NCI-H82 treated with DMSO at 0.1 percent for 48 hours (cell line): ENCODE measurements around the gene MAML1.

Experiments
- DNase-seq: peaks from one replicate; lab custom pipeline; 2025; ENCODE audit not compliant: unreplicated experiment; lab: John Stamatoyannopoulos, UW

Gene MAML1

DNA sequence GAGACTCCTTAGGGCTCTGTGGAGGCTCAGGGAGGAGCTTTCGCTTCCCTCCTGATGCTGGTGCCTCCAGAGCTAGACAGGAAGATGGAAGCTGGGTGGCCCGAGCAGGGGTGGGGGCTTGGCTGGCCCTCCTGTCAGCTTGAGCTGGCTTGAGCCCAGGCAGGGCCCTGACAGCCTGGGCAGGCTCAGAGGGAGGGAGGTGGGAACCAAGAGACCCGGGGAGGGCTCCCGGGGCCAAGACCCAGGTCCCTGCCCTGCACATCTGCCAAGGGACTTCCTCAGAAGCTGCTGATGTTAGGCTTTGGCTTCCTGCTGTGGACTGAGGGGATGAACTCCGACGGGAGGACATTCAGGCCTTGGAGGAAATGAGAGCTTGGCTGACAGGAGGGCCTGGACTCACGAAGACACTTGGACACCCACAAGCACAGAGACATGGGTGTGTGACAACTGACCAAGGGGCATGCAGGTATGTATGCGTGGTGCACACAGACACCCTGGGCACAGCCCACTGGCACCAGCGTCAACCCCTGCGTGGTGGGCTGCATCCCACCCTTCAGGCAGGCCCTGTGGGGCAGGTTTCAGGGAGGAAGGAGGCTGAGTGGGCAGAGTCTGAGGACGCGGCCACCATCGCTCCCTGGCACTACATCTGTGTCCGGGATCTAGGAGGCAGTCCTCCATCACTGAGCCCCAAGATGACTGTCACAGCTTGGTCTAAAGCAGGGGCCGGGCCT lies 59.4 kb downstream of the MAML1 start:
- DNase-seq: no peak

DNA sequence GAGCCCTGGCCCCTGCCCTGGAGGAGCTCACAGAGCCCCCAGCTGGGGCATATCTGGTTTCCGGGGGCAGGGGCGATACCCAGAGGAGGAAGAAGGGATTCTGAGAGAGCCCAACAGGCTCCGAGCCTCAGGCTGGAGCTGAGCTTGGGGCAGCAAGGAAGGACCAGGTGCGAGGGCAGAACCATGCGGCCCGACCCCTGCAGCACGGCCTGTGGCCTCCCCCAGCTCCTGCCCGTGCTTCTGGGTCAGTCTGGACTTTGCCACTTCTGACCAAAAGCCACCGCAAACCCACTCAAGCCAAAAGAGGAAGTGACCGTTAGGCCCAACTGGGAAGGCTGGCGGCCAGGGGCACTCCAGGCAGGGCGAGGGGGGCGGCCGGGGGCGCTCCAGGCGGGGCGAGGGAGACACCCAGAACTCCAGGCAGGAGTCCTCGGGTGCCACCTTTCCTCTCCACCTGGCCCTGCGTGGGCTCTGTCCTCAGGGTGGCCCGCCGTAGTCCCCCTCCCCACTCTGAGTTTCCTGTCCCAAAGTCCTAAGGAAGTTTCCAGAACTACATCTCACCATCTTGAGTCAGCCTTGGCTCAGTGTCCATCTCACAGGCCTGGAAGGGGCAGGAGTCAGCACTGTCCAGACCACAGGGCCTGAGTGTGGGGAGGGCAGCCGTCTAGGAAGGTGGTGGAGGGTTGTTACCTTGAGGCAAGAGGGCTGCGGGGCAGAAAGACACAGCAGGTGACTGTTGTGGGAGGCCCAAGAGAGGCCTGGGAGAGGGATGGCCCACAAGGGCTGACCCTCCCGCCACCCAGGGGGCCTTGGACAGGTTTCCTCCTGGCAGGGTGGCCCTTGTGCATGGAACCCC lies 60.2 kb downstream of the MAML1 start:
- DNase-seq: no peak

DNA sequence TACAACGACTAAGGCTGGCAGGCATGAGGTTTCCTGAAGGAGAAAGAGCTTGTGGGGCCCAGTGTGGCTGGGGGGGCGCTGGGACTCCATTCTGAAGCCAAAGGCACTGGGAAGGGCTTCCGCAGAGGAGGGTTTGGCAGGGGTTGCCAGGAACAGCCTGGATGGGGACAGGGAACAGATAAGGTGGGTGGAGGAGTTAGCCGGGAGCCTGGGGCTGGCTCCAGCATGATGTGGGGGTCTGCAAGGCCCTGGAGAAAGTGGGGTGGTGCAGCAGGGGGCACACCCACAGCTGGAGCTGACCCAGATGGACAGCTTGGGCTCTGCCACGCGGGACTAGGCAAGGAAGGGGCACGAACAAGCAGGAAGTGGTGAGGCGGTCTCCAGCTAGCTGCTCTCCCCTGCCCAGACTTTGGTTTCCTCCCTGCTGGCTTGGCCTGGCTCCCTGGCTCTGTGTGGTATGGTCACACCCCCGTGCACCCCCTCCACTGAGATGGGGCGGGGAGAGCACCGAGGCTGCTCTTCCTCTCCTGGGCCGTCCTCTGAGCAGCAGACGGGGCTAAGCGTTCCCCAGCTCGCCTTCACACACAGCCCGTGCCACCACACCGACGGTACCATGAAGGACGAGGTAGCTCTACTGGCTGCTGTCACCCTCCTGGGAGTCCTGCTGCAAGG lies 61.0 kb downstream of the MAML1 start, which contains the start of gene LTC4S:
Gene LTC4S (plus strand): TSS at position 519 of the 672 bp plus-strand sequence. CDS start 95 bp downstream, at position 614.
- no peak for DNase-seq

- no peak for DNase-seq
These were observed 61.5 kb downstream of the MAML1 start for GRCh38 chr5:179794171-179794570.

DNA sequence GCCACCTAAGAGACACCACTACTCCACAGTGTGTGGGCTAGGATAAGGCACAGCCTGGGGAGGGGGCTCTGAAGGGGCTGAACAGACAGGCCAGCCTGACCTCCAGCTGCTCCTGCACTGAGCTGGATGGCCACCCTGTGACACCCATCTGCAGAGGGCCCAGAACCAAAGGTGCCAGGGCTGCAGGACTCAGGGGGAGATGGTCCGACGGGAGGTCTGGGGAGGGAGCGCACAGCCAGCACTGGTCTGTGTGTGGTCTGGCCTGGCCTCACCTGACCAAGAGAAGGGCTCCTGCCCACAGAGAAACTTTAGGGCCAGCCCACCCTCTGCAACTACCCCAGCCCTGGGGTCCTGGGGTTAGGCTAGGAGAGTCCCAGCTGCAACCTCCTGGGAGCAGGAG lies 62.0 kb downstream of the MAML1 start:
- no peak for DNase-seq

GRCh38 chr5:179795049-179795862 lies 62.6 kb downstream of the MAML1 start:
- DNase-seq: no peak

DNA sequence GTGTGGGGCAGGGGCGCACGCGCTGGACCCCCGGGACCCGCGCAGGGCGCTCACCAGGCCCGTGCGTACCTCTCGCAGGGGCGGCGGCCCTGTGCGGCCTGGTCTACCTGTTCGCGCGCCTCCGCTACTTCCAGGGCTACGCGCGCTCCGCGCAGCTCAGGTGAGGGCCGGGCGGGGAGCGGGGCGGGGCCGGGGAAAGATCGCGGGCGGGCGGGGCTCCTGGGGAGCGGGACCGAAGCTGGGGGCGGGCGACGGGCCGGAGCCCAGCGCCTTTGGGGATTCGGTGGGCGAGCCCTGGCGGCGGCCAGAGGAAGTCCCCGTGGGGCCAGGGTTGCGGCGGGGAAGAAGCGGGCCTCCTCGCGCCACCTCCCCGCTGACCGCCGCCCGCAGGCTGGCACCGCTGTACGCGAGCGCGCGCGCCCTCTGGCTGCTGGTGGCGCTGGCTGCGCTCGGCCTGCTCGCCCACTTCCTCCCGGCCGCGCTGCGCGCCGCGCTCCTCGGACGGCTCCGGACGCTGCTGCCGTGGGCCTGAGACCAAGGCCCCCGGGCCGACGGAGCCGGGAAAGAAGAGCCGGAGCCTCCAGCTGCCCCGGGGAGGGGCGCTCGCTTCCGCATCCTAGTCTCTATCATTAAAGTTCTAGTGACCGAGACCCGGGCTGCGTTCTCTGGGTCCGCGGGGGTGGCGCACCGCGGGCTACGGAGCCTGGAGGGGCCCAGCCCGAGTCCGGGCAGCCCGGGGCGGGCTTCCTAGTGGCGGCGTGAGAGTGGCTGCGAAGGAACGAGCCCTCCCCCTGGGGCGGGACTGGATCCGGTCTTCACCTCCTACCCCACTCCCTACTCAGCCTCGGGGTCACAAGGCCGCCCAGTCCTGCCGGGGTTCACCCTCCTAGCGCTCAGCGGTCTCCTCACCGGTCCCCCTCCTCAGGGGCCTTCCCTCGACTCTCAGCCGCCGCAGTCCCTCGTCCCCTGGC lies 63.5 kb downstream of the MAML1 start:
- DNase-seq: peak; percentile 15

DNA sequence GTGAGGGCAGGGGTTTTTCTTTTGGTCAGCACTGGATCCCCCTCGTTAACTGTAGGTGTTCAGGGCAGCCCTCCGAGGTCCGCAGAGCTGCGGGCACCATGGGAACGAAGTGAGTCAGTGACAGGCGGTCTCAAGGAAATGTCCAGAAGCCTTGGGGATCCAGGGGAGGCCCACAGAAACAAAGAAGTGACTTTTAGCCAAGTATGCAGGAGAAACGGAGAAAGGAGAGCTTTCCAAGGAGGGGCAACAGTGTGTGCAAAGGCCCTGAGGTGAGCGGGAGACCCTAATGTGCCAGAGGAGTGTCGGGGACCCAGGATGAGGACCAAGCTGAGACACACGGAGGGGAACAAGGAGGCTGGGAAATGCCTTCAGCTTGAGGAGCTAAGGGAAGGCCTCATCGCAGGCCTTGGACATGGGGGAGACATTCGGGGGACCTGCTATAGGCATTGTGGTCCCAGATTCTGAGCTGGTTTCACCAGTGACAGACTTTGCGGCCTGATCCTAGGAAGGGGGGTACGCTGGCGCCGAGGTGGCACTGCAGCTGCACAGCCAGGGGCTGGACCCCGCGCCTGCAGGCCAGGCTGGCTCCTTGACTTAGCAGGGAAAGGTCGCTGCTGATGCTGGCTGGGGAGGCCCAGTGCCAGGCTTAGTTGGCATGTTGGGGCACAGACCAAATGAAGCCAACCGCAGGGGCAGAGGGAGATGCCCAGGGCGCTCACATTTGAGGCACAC lies 64.4 kb downstream of the MAML1 start:
- no peak for DNase-seq

DNA sequence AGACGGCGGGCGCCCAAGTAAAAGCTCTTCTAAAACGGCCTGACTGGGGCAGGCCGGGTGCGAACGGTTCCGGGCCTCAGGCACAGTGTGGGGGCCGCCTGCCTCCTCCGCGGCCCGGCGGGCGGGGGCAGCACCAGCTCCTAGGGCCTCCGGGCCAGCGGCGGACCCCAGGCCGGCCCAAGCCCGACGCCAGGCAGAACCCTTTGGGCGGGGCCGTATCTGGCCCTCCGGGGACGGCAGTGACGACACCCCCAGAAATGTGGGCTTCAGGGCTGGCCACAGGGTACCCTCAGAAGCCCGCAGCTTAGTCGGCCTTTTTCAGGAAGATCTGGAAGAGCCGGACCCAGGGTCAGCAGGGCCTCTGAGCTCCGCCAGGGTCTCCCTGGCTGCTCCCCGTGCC lies 65.1 kb downstream of the MAML1 start:
- no peak for DNase-seq

DNA sequence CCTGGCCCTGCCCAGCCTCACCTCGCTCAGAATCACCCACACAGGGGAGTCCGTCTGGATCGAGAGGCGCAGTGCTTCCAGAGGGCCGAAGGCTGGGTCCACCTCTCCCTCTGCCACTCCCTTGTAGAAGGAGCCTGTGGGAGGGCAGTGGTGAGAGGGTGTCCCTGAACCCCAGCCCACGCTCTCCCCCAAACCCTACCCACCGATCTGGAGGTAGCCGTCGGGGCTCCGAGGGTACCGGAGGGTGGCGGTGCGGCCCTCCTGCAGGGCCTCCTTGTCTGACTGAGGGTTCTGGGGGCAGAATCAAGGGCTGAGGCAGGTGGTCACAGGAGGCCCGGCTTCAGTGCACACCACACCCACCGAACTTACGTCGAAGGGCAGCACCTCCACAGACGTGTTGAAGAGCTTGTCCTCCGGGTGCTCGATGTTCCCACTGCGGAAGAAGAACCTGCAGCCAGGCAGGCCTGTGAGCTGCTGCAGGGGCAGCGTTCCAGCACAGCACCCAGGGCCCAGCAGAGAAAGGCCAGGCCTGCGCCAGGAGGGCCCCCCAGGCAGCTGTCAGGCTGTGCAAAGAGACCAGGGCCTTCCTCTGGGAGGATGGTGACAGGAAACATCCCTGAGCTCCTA lies 65.6 kb downstream of the MAML1 start:
- DNase-seq: no peak

GRCh38 chr5:179798771-179799643 lies 66.4 kb downstream of the MAML1 start:
- no peak for DNase-seq

- DNase-seq: no peak
These were observed 67.0 kb downstream of the MAML1 start for GRCh38 chr5:179799644-179799973.

GRCh38 chr5:179800071-179800695 lies 67.6 kb downstream of the MAML1 start:
- no peak for DNase-seq

- DNase-seq: no peak
These were observed 68.1 kb downstream of the MAML1 start for GRCh38 chr5:179800696-179801201.

GRCh38 chr5:179801304-179802206 lies 68.9 kb downstream of the MAML1 start:
- DNase-seq: no peak
